ENCODE data around the gene NANOS3.
A peak's percentile ranks its signal among the peaks of the same experiment; 100 is the strongest.

Gene NANOS3

GRCh38 chr19:13844130-13844631 is 32.8 kb upstream of the NANOS3 start:
- Histone ChIP-seq H2BK12ac (ENCODE audit: low read length) (peak overlapping the region; percentile 99), H3K4me1 (ENCODE audit: control insufficient read depth in 2 of 2, insufficient read depth in 1 of 2, low read depth in 1 of 2, low read length in 2 of 2) (peaks cover 33 to 38% of the 10 kb centered on the region in 2 donors), H3K27me3 (ENCODE audit: control insufficient read depth in 3 of 3, insufficient read depth in 3 of 3, low read depth in 1 of 3, low read length in 3 of 3) (peaks cover 0 to 8% (median 0%) of the 10 kb centered on the region in 3 experiments), H3K14ac (ENCODE audit: low read length) (no peak overlapping the region), H3K36me3 (replicated peaks in 1 of 2; ENCODE audit: control insufficient read depth in 2 of 2, insufficient read depth in 2 of 2, low read length in 2 of 2) (no peaks in the 10 kb centered on the region), H3K18ac (ENCODE audit: low read length) (peak overlapping the region; percentile 87), H4K8ac (ENCODE audit: low read depth, low read length) (no peak overlapping the region), H3K4me2 (ENCODE audit: insufficient read depth, low read length, poor library complexity, severe bottlenecking) (no peak overlapping the region), H2BK5ac (ENCODE audit: low read length) (peak overlapping the region; percentile 22), H3K23ac (ENCODE audit: low read depth, low read length, poor library complexity) (peak overlapping the region; percentile 85), H3K9me3 (replicated peaks in 1 of 2; ENCODE audit: control insufficient read depth in 2 of 2, insufficient read depth in 1 of 2, low read depth in 1 of 2, low read length in 2 of 2) (no peaks in the 10 kb centered on the region), H3K4ac (ENCODE audit: low read length) (peak overlapping the region; percentile 10), H2BK120ac (ENCODE audit: low read depth, low read length) (peak overlapping the region; percentile 98), H4K91ac (ENCODE audit: low read depth, low read length, poor library complexity) (no peak overlapping the region), H2AK5ac (ENCODE audit: low read depth, low read length) (peak overlapping the region; percentile 98), H2AFZ (ENCODE audit: low read length) (peak overlapping the region; percentile 15), H3K27ac (replicated peaks; ENCODE audit: low read length) (no peak overlapping the region), H2BK15ac (ENCODE audit: low read length) (peak overlapping the region; percentile 99), H3K4me3 (ENCODE audit: low read length in 2 of 2) (no peak overlapping the region), H3K79me1 (ENCODE audit: low read depth, low read length) (peaks cover 13% of the 10 kb centered on the region), H3K9ac (ENCODE audit: low read depth, low read length, poor library complexity) (no peak overlapping the region)
- WGBS, 2 donors (ENCODE audit: extremely low coverage in 2 of 2, insufficient read length in 2 of 2, insufficient replicate concordance in 1 of 2), result no CpG with 5 or more reads among the region's 7 CpGs
- DNase-seq (ENCODE audit: low spot score), result no peak

- Histone ChIP-seq H3K79me1 (ENCODE audit: low read depth, low read length) (peaks cover 2% of the 10 kb centered on the region), H3K4me2 (ENCODE audit: insufficient read depth, low read length, poor library complexity, severe bottlenecking) (peak overlapping the region; percentile 86), H3K36me3 (replicated peaks in 1 of 2; ENCODE audit: control insufficient read depth in 2 of 2, insufficient read depth in 2 of 2, low read length in 2 of 2) (no peaks in the 10 kb centered on the region), H4K91ac (ENCODE audit: low read depth, low read length, poor library complexity) (peak overlapping the region; percentile 89), H3K9me3 (replicated peaks in 1 of 2; ENCODE audit: control insufficient read depth in 2 of 2, insufficient read depth in 1 of 2, low read depth in 1 of 2, low read length in 2 of 2) (no peaks in the 10 kb centered on the region), H2BK15ac (ENCODE audit: low read length) (peak overlapping the region; percentile 98), H3K4me1 (ENCODE audit: control insufficient read depth in 2 of 2, insufficient read depth in 1 of 2, low read depth in 1 of 2, low read length in 2 of 2) (peaks cover 39 to 49% of the 10 kb centered on the region in 2 donors), H3K23ac (ENCODE audit: low read depth, low read length, poor library complexity) (peak overlapping the region; percentile 89), H3K4ac (ENCODE audit: low read length) (peak overlapping the region; percentile 95), H2BK5ac (ENCODE audit: low read length) (peak overlapping the region; percentile 98), H2AK5ac (ENCODE audit: low read depth, low read length) (peak overlapping the region; percentile 95), H3K14ac (ENCODE audit: low read length) (peak overlapping the region; percentile 85), H3K9ac (ENCODE audit: low read depth, low read length, poor library complexity) (no peak overlapping the region), H3K4me3 (ENCODE audit: low read length in 2 of 2) (peak overlapping the region in 1 of 2 donors; percentile 55), H3K27ac (replicated peaks; ENCODE audit: low read length) (peak overlapping the region; percentile 97), H2AFZ (ENCODE audit: low read length) (peak overlapping the region; percentile 97), H4K8ac (ENCODE audit: low read depth, low read length) (peak overlapping the region; percentile 24), H3K27me3 (ENCODE audit: control insufficient read depth in 3 of 3, insufficient read depth in 3 of 3, low read depth in 1 of 3, low read length in 3 of 3) (peaks cover 0 to 4% (median 0%) of the 10 kb centered on the region in 3 experiments), H2BK120ac (ENCODE audit: low read depth, low read length) (peak overlapping the region; percentile 99), H2BK12ac (ENCODE audit: low read length) (peak overlapping the region; percentile 100), H3K18ac (ENCODE audit: low read length) (peak overlapping the region; percentile 100)
- peak; percentile 95 for DNase-seq (ENCODE audit: low spot score)
- WGBS, 2 donors (ENCODE audit: extremely low coverage in 2 of 2, insufficient read length in 2 of 2, insufficient replicate concordance in 1 of 2), result no CpG with 5 or more reads among the region's 23 CpGs
These were observed 30.2 kb upstream of the NANOS3 start for GRCh38 chr19:13846557-13847406.

- H2AK5ac ChIP-seq (ENCODE audit: low read depth, low read length), result peak overlapping the region; percentile 99
- no CpG with 5 or more reads among the region's 47 CpGs for WGBS, 2 donors (ENCODE audit: extremely low coverage in 2 of 2, insufficient read length in 2 of 2, insufficient replicate concordance in 1 of 2)
- H3K9ac ChIP-seq (ENCODE audit: low read depth, low read length, poor library complexity), result peak overlapping the region; percentile 81
- peak overlapping the region; percentile 100 for H3K18ac ChIP-seq (ENCODE audit: low read length)
- H3K4me3 ChIP-seq (ENCODE audit: low read length in 2 of 2), result peak overlapping the region; percentile 55 to 81
- peak overlapping the region; percentile 97 for H2AFZ ChIP-seq (ENCODE audit: low read length)
- H3K27me3 ChIP-seq (ENCODE audit: control insufficient read depth in 3 of 3, insufficient read depth in 3 of 3, low read depth in 1 of 3, low read length in 3 of 3), result peaks cover 0 to 4% (median 0%) of the 10 kb centered on the region in 3 experiments
- H3K36me3 ChIP-seq (replicated peaks in 1 of 2; ENCODE audit: control insufficient read depth in 2 of 2, insufficient read depth in 2 of 2, low read length in 2 of 2), result no peaks in the 10 kb centered on the region
- peak; percentile 80 for DNase-seq (ENCODE audit: low spot score)
- H2BK120ac ChIP-seq (ENCODE audit: low read depth, low read length), result peak overlapping the region; percentile 99
- H2BK15ac ChIP-seq (ENCODE audit: low read length), result peak overlapping the region; percentile 98
- H3K23ac ChIP-seq (ENCODE audit: low read depth, low read length, poor library complexity), result peak overlapping the region; percentile 89
- peak overlapping the region; percentile 86 for H4K8ac ChIP-seq (ENCODE audit: low read depth, low read length)
- H4K91ac ChIP-seq (ENCODE audit: low read depth, low read length, poor library complexity), result peak overlapping the region; percentile 100
- H3K4ac ChIP-seq (ENCODE audit: low read length), result peak overlapping the region; percentile 99
- peak overlapping the region; percentile 98 for H2BK12ac ChIP-seq (ENCODE audit: low read length)
- peak overlapping the region; percentile 97 for H3K27ac ChIP-seq (replicated peaks; ENCODE audit: low read length)
- peaks cover 37 to 45% of the 10 kb centered on the region in 2 donors for H3K4me1 ChIP-seq (ENCODE audit: control insufficient read depth in 2 of 2, insufficient read depth in 1 of 2, low read depth in 1 of 2, low read length in 2 of 2)
- no peaks in the 10 kb centered on the region for H3K9me3 ChIP-seq (replicated peaks in 1 of 2; ENCODE audit: control insufficient read depth in 2 of 2, insufficient read depth in 1 of 2, low read depth in 1 of 2, low read length in 2 of 2)
- H3K14ac ChIP-seq (ENCODE audit: low read length), result no peak overlapping the region
- peaks cover 2% of the 10 kb centered on the region for H3K79me1 ChIP-seq (ENCODE audit: low read depth, low read length)
- H3K4me2 ChIP-seq (ENCODE audit: insufficient read depth, low read length, poor library complexity, severe bottlenecking), result peak overlapping the region; percentile 86
- peak overlapping the region; percentile 98 for H2BK5ac ChIP-seq (ENCODE audit: low read length)
These were observed 29.3 kb upstream of the NANOS3 start for GRCh38 chr19:13847407-13848339.

All from neuronal stem cell (in vitro differentiated cells).